ENCODE data around the gene ZFTA.

ZFTA gene

DNA sequence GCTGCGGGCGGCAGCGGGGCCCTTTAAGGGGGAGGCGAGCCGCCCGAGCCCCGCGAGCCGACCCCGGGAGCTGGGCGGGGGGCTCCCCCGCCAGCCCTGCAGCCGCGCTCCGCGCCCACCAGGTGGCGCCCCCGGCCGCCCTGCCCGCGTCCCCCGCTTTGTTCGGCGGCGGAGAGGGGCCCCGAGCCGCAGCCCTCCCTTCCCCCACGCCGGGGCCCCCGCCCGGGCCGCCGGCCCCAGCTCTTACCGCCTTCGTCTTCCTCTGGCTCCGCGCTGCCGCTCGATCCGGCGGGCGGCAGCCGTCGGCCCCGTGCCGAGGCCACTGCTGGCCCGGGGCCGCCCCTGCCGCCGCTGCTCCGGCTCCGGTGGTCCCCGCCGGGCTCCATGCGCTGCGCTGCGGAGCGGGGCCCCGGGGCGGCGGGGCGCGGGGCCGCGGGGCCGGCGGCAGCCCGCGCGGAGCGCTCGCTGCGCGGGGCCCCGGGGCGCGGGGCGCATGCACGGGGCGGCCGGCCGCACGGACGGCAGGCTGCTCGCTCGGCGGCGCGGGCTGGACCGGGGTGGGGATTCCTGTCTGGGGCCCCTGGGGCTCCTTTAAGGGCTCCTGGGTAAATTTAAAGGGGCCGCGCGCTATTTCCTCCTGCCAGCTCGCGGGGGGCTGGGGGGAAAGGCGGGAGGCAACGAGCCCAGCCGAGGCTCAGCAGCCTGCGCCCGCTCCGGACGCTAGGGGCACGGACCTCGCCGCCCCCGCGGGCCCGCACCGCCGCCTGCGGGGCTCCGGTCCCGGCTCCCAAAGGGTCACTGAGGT, at the start of gene ZFTA:
Gene ZFTA, minus strand, starts transcription at position 539 of the 805 bp plus-strand sequence. Its CDS starts 153 bp downstream, at position 386.
- peak; percentile 33 for ATAC-seq
- TF ChIP-seq ESRRG (CRISPR knock-in tag; IDR thresholded peaks at IDR 0.05) (no peak), SNAI2 (CRISPR knock-in tag; IDR thresholded peaks at IDR 0.05) (no peak), ZFP30 (CRISPR knock-in tag; IDR thresholded peaks at IDR 0.05) (no peak), ISL1 (CRISPR knock-in tag; IDR thresholded peaks at IDR 0.05) (no peak), BACH2 (CRISPR knock-in tag; IDR thresholded peaks at IDR 0.05; ENCODE audit: borderline replicate concordance) (no peak), RARB (CRISPR knock-in tag; IDR thresholded peaks at IDR 0.05) (no peak), GLIS3 (CRISPR knock-in tag; IDR thresholded peaks at IDR 0.05) (no peak), PPARA (CRISPR knock-in tag; IDR thresholded peaks at IDR 0.05; ENCODE audit: borderline replicate concordance) (no peak), OSR1 (CRISPR knock-in tag; IDR thresholded peaks at IDR 0.05) (no peak), TOX (CRISPR knock-in tag; IDR thresholded peaks at IDR 0.05; ENCODE audit: borderline replicate concordance) (no peak), TCF4 (CRISPR knock-in tag; IDR thresholded peaks at IDR 0.05; ENCODE audit: borderline replicate concordance) (no peak), ZNF70 (CRISPR knock-in tag; IDR thresholded peaks at IDR 0.05) (no peak), CSDC2 (CRISPR knock-in tag; IDR thresholded peaks at IDR 0.05) (no peak), ARNTL (CRISPR knock-in tag; IDR thresholded peaks at IDR 0.05; ENCODE audit: borderline replicate concordance, low read depth) (no peak), ZFP3 (CRISPR knock-in tag; IDR thresholded peaks at IDR 0.05) (no peak)
- TF ChIP-seq, protein P1, sequence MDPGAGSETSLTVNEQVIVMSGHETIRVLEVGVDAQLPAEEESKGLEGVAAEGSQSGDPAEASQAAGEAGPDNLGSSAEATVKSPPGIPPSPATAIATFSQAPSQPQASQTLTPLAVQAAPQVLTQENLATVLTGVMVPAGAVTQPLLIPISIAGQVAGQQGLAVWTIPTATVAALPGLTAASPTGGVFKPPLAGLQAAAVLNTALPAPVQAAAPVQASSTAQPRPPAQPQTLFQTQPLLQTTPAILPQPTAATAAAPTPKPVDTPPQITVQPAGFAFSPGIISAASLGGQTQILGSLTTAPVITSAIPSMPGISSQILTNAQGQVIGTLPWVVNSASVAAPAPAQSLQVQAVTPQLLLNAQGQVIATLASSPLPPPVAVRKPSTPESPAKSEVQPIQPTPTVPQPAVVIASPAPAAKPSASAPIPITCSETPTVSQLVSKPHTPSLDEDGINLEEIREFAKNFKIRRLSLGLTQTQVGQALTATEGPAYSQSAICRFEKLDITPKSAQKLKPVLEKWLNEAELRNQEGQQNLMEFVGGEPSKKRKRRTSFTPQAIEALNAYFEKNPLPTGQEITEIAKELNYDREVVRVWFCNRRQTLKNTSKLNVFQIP (CRISPR knock-in tag; IDR thresholded peaks at IDR 0.05; ENCODE audit: borderline replicate concordance, low read depth), result no peak
- TF ChIP-seq, protein P2, sequence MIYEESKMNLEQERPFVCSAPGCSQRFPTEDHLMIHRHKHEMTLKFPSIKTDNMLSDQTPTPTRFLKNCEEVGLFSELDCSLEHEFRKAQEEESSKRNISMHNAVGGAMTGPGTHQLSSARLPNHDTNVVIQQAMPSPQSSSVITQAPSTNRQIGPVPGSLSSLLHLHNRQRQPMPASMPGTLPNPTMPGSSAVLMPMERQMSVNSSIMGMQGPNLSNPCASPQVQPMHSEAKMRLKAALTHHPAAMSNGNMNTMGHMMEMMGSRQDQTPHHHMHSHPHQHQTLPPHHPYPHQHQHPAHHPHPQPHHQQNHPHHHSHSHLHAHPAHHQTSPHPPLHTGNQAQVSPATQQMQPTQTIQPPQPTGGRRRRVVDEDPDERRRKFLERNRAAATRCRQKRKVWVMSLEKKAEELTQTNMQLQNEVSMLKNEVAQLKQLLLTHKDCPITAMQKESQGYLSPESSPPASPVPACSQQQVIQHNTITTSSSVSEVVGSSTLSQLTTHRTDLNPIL (CRISPR knock-in tag; IDR thresholded peaks at IDR 0.05; ENCODE audit: low read depth), result no peak
- TF ChIP-seq, protein P3, sequence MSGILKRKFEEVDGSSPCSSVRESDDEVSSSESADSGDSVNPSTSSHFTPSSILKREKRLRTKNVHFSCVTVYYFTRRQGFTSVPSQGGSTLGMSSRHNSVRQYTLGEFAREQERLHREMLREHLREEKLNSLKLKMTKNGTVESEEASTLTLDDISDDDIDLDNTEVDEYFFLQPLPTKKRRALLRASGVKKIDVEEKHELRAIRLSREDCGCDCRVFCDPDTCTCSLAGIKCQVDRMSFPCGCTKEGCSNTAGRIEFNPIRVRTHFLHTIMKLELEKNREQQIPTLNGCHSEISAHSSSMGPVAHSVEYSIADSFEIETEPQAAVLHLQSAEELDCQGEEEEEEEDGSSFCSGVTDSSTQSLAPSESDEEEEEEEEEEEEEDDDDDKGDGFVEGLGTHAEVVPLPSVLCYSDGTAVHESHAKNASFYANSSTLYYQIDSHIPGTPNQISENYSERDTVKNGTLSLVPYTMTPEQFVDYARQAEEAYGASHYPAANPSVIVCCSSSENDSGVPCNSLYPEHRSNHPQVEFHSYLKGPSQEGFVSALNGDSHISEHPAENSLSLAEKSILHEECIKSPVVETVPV (CRISPR knock-in tag; IDR thresholded peaks at IDR 0.05), result no peak
- TF ChIP-seq, protein P4, sequence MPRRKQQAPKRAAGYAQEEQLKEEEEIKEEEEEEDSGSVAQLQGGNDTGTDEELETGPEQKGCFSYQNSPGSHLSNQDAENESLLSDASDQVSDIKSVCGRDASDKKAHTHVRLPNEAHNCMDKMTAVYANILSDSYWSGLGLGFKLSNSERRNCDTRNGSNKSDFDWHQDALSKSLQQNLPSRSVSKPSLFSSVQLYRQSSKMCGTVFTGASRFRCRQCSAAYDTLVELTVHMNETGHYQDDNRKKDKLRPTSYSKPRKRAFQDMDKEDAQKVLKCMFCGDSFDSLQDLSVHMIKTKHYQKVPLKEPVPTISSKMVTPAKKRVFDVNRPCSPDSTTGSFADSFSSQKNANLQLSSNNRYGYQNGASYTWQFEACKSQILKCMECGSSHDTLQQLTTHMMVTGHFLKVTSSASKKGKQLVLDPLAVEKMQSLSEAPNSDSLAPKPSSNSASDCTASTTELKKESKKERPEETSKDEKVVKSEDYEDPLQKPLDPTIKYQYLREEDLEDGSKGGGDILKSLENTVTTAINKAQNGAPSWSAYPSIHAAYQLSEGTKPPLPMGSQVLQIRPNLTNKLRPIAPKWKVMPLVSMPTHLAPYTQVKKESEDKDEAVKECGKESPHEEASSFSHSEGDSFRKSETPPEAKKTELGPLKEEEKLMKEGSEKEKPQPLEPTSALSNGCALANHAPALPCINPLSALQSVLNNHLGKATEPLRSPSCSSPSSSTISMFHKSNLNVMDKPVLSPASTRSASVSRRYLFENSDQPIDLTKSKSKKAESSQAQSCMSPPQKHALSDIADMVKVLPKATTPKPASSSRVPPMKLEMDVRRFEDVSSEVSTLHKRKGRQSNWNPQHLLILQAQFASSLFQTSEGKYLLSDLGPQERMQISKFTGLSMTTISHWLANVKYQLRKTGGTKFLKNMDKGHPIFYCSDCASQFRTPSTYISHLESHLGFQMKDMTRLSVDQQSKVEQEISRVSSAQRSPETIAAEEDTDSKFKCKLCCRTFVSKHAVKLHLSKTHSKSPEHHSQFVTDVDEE (CRISPR knock-in tag; IDR thresholded peaks at IDR 0.05), result no peak
- TF ChIP-seq, protein P5, sequence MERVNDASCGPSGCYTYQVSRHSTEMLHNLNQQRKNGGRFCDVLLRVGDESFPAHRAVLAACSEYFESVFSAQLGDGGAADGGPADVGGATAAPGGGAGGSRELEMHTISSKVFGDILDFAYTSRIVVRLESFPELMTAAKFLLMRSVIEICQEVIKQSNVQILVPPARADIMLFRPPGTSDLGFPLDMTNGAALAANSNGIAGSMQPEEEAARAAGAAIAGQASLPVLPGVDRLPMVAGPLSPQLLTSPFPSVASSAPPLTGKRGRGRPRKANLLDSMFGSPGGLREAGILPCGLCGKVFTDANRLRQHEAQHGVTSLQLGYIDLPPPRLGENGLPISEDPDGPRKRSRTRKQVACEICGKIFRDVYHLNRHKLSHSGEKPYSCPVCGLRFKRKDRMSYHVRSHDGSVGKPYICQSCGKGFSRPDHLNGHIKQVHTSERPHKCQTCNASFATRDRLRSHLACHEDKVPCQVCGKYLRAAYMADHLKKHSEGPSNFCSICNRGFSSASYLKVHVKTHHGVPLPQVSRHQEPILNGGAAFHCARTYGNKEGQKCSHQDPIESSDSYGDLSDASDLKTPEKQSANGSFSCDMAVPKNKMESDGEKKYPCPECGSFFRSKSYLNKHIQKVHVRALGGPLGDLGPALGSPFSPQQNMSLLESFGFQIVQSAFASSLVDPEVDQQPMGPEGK (CRISPR knock-in tag; IDR thresholded peaks at IDR 0.05; ENCODE audit: borderline replicate concordance), result no peak

DNA sequence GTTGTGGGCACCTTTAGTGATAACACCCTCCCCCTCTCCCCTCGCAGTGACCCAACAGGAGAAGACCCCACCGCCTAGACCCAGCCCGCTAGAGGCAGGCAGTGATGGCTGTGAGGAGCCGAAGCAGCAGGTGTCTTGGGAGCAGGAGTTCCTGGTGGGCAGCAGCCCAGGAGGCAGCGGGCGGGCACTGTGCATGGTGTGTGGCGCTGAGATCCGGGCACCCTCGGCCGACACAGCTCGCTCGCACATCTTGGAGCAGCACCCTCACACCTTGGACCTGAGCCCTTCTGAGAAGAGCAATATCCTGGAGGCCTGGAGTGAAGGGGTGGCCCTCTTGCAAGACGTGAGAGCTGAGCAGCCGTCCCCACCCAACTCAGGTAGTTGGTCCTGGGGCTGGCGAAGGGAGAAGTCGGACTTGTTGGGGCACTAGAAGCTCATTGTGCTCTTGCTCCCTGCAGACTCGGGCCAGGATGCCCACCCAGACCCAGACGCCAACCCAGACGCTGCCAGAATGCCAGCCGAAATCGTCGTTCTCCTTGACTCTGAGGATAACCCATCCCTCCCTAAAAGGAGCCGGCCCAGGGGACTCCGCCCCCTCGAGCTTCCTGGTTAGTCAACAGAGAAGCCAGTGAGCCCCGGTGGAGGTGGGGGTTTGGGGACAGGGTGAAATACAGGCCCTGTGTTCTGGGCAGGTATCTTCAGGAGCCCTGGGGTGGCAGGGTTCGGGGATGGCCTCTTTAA, 49.4 kb upstream of the ZFTA start:
- ATAC-seq, result no peak
- TF ChIP-seq ZNF8 (CRISPR knock-in tag; IDR thresholded peaks at IDR 0.05), result no peak
- no peak for TF ChIP-seq PPARA (CRISPR knock-in tag; IDR thresholded peaks at IDR 0.05; ENCODE audit: borderline replicate concordance)
- TF ChIP-seq ISL1 (CRISPR knock-in tag; IDR thresholded peaks at IDR 0.05), result no peak
- no peak for TF ChIP-seq ZFP3 (CRISPR knock-in tag; IDR thresholded peaks at IDR 0.05)
- no peak for TF ChIP-seq ZNF565 (CRISPR knock-in tag; conservative IDR thresholded peaks at IDR 0.05; ENCODE audit: low read depth)
- TF ChIP-seq, protein P5 (CRISPR knock-in tag; IDR thresholded peaks at IDR 0.05; ENCODE audit: borderline replicate concordance), result no peak
- no peak for TF ChIP-seq ESRRG (CRISPR knock-in tag; IDR thresholded peaks at IDR 0.05)

All from SK-N-SH treated with all-trans-retinoic acid at 6 μM for 48 hours (cell line).